Placental pericyte (primary cell): ENCODE measurements around the gene RCVRN. TPM values are rescaled to one million over a fixed set of nuclear protein-coding genes. Genes with fewer than 3 reads are reported as not detected.

Experiments
- total RNA-seq: library from RNA; depleted of rRNA; stranded (reverse); fragments of >200 nt; gene quantifications from 2 replicates; pipeline ENCODE4 v1.2.3, GENCODE V29; 2012

The RCVRN gene
- not detected in 2 replicates for total RNA-seq

GRCh38 chr17:9905078-9905415 is at the start of gene RCVRN:
Gene RCVRN, minus strand, starts transcription at chr17:9905271. Its CDS starts 91 bp downstream, at chr17:9905180.

Other genes starting within 250 kb of the RCVRN start
- gene DHRS7C, start 113.7 kb downstream of the RCVRN start, total RNA-seq = not detected in 2 replicates
- gene GSG1L2, start 83.2 kb downstream of the RCVRN start, total RNA-seq = not detected in 2 replicates
- gene GLP2R, start 79.3 kb downstream of the RCVRN start, total RNA-seq = under 0.01 and 0.66 TPM in 2 replicates